ENCODE results near the gene ABHD14A. TPM values are rescaled to one million over a fixed set of nuclear protein-coding genes. Genes with fewer than 3 reads are reported as not detected.
"Not testable (repeated sequence)": the region's sequence is repeated elsewhere in the genome, so short reads cannot be mapped to it uniquely, and the experiment has no call there.

The ABHD14A gene
- total RNA-seq, 1 experiment from 2014 or later = 3.8 TPM

DNA sequence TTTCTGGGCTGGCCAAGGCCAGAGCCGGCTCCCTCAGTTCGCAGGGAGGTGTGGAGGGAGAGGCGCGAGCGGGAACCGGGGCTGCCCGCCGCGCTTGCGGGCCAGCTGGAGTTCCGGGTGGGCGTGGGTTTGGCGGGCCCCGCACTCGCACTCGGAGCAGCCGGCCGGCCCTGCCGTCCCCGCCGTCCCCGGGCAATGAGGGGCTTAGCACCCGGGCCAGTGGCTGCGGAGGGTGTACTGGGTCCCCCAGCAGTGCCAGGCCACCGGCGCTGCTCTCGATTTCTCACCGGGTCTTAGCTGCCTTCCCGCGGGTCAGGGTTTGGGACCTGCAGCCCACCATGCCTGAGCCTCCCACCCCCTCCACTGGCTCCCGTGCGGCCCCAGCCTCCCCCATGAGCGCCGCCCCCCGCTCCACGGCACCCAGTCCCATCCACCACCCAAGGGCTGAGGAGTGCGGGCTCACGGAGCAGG is 15.7 kb downstream of the ABHD14A start:
- not testable (repeated sequence) for H3K27ac Mint-ChIP-seq; ATAC-seq; H3K27me3 Mint-ChIP-seq (ENCODE audit: low read depth); DNase-seq (ENCODE audit: low spot score); H3K9me3 Mint-ChIP-seq; H3K4me3 Mint-ChIP-seq
- ChIA-PET CTCF (interaction anchor here (1.3 to 4.2 kb wide), 5 partner anchors 8 to 65 kb away, joined by 3 to 31 read pairs (median 11); partner anchors contain the start of genes ABHD14A, ABHD14B, ACY1 and PCBP4), POLR2A (interaction anchor here (1.3 kb wide), 2 partner anchors 22 to 48 kb away, joined by 4 to 5 read pairs; no protein-coding TSS in a partner anchor)
- Mint-ChIP-seq H3K4me1 (peaks cover 29% of the 10 kb centered on the region), H3K36me3 (peaks cover 43% of the 10 kb centered on the region)
- peak; percentile 93 for TF ChIP-seq ZNF416 (CRISPR knock-in tag; IDR thresholded peaks at IDR 0.05)
- peak; percentile 83; the same call in 1 of the 2 replicates for TF ChIP-seq ZNF671 (CRISPR knock-in tag; IDR thresholded peaks at IDR 0.05)
- TF ChIP-seq, protein P1, sequence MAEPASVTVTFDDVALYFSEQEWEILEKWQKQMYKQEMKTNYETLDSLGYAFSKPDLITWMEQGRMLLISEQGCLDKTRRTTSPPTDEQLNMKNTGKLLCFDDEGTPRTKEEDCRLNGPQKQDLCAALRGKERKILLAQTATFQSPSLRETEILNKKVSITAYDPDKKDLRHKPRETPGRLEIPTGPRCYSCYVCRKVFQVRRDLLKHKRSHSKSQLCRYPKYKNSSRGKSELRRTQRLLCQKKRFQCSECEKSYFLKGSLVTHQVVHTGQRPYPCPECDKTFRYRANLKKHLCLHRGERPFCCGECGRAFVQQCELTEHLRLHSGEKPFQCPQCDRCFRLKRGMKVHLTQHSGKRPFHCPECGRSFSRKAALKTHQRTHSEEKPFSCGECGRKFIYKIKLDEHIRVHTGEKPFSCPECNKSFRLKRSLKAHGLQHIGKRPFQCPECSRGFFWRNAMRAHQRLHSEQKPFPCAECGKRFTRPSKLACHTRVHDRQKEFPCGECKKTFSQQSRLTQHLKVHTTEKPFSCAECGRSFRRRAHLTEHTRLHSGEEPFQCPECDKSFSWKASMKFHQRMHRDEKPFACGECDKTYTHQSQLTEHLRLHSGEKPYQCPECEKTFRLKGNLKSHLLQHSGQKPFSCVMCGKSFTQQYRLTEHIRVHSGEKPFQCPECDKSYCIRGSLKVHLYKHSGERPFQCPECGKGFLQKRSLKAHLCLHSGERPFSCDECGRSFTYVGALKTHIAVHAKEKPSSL (CRISPR knock-in tag; conservative IDR thresholded peaks at IDR 0.05) = peak; percentile 43; the same call in 1 of the 2 replicates

DNA sequence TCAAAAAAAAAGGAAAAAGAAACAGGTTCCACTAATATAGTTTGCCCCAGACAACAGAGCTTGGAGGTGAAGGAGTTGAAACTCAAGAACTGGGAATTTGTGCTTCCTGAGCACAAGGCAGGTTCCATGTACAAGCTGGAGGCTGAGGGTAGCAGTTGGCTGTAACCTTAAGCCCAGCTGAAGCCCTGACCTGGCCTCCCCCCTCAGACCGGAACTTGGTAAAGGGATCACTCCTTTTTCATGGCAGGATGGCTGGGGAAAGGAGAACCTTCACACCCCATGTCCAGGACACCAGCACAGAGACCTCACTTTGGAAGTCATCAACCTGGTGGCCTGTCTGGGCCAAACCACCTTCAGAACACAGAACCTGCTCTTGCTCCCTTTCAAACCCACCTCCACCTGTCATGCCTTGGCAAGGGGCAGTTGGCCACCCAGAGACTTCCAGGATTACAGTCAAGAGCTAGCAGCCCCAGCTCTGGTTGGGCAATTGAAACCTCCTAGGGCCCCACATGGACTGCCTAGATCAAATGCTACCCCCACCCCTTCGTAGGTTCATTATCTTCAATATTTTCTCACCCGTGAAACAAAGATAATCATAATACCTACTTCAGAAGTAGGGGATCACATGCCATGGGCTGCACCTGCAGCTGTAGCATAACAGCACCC is 17.3 kb downstream of the ABHD14A start:
- ATAC-seq = no peak
- DNase-seq (ENCODE audit: low spot score) = no peak
- H3K27me3 Mint-ChIP-seq (ENCODE audit: low read depth) = no peaks in the 10 kb centered on the region
- peaks cover 33% of the 10 kb centered on the region for H3K4me1 Mint-ChIP-seq
- H3K36me3 Mint-ChIP-seq = peaks cover 46% of the 10 kb centered on the region
- H3K9me3 Mint-ChIP-seq = 0 out of 2 replicates have a peak, but pooled peaks cover 2% of the 10 kb centered on the region
- peak overlapping the region; percentile 84 for H3K27ac Mint-ChIP-seq
- ChIA-PET CTCF (interaction anchor here (0.8 to 4.2 kb wide), 9 partner anchors 10 to 393 kb away, joined by 3 to 31 read pairs (median 4); partner anchors contain the start of genes ABHD14A, ABHD14B, ACY1 and PCBP4), POLR2A (interaction anchor here (1.2 to 2.2 kb wide), 5 partner anchors 9 to 49 kb away, joined by 3 to 6 read pairs (median 4); partner anchors contain the start of genes ACY1 and PCBP4)
- no peak overlapping the region for H3K4me3 Mint-ChIP-seq
- peak; percentile 90 for TF ChIP-seq EMX1 (CRISPR knock-in tag; IDR thresholded peaks at IDR 0.05)
- TF ChIP-seq, protein P2, sequence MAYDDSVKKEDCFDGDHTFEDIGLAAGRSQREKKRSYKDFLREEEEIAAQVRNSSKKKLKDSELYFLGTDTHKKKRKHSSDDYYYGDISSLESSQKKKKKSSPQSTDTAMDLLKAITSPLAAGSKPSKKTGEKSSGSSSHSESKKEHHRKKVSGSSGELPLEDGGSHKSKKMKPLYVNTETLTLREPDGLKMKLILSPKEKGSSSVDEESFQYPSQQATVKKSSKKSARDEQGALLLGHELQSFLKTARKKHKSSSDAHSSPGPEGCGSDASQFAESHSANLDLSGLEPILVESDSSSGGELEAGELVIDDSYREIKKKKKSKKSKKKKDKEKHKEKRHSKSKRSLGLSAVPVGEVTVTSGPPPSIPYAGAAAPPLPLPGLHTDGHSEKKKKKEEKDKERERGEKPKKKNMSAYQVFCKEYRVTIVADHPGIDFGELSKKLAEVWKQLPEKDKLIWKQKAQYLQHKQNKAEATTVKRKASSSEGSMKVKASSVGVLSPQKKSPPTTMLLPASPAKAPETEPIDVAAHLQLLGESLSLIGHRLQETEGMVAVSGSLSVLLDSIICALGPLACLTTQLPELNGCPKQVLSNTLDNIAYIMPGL (CRISPR knock-in tag; IDR thresholded peaks at IDR 0.05) = no peak
- no peak for TF ChIP-seq ZNF121 (CRISPR knock-in tag; IDR thresholded peaks at IDR 0.05)
- no peak for TF ChIP-seq JUN (CRISPR knock-in tag; IDR thresholded peaks at IDR 0.05)
- TF ChIP-seq SP1 (CRISPR knock-in tag; conservative IDR thresholded peaks at IDR 0.05) = no peak
- no peak for TF ChIP-seq KAT7 (CRISPR knock-in tag; IDR thresholded peaks at IDR 0.05; ENCODE audit: borderline replicate concordance)
- TF ChIP-seq SMAD3 (CRISPR knock-in tag; IDR thresholded peaks at IDR 0.05; ENCODE audit: borderline replicate concordance) = no peak
- TF ChIP-seq CREB1 (CRISPR knock-in tag; IDR thresholded peaks at IDR 0.05) = no peak
- TF ChIP-seq, protein P3, sequence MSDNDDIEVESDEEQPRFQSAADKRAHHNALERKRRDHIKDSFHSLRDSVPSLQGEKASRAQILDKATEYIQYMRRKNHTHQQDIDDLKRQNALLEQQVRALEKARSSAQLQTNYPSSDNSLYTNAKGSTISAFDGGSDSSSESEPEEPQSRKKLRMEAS (CRISPR knock-in tag; IDR thresholded peaks at IDR 0.05) = no peak
- TF ChIP-seq JAZF1 (CRISPR knock-in tag; IDR thresholded peaks at IDR 0.05) = no peak
- no peak for TF ChIP-seq GABPB1 (CRISPR knock-in tag; IDR thresholded peaks at IDR 0.05)
- TF ChIP-seq ZBTB21 (CRISPR knock-in tag; IDR thresholded peaks at IDR 0.05; ENCODE audit: borderline replicate concordance) = no peak
- peak; percentile 53; the same call in 1 of the 2 replicates for TF ChIP-seq ZNF416 (CRISPR knock-in tag; IDR thresholded peaks at IDR 0.05)
- TF ChIP-seq, protein P4, sequence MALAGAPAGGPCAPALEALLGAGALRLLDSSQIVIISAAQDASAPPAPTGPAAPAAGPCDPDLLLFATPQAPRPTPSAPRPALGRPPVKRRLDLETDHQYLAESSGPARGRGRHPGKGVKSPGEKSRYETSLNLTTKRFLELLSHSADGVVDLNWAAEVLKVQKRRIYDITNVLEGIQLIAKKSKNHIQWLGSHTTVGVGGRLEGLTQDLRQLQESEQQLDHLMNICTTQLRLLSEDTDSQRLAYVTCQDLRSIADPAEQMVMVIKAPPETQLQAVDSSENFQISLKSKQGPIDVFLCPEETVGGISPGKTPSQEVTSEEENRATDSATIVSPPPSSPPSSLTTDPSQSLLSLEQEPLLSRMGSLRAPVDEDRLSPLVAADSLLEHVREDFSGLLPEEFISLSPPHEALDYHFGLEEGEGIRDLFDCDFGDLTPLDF (CRISPR knock-in tag; IDR thresholded peaks at IDR 0.05) = no peak
- TF ChIP-seq CBFB (CRISPR knock-in tag; IDR thresholded peaks at IDR 0.05; ENCODE audit: low read depth) = no peak
- TF ChIP-seq NFYB (CRISPR knock-in tag; conservative IDR thresholded peaks at IDR 0.05; ENCODE audit: low read depth) = no peak
- TF ChIP-seq FOXK1 (CRISPR knock-in tag; IDR thresholded peaks at IDR 0.05) = no peak
- TF ChIP-seq, protein P5, sequence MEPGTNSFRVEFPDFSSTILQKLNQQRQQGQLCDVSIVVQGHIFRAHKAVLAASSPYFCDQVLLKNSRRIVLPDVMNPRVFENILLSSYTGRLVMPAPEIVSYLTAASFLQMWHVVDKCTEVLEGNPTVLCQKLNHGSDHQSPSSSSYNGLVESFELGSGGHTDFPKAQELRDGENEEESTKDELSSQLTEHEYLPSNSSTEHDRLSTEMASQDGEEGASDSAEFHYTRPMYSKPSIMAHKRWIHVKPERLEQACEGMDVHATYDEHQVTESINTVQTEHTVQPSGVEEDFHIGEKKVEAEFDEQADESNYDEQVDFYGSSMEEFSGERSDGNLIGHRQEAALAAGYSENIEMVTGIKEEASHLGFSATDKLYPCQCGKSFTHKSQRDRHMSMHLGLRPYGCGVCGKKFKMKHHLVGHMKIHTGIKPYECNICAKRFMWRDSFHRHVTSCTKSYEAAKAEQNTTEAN (CRISPR knock-in tag; IDR thresholded peaks at IDR 0.05) = no peak
- TF ChIP-seq, protein P6, sequence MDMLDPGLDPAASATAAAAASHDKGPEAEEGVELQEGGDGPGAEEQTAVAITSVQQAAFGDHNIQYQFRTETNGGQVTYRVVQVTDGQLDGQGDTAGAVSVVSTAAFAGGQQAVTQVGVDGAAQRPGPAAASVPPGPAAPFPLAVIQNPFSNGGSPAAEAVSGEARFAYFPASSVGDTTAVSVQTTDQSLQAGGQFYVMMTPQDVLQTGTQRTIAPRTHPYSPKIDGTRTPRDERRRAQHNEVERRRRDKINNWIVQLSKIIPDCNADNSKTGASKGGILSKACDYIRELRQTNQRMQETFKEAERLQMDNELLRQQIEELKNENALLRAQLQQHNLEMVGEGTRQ (CRISPR knock-in tag; IDR thresholded peaks at IDR 0.05) = no peak
- TF ChIP-seq, protein P7, sequence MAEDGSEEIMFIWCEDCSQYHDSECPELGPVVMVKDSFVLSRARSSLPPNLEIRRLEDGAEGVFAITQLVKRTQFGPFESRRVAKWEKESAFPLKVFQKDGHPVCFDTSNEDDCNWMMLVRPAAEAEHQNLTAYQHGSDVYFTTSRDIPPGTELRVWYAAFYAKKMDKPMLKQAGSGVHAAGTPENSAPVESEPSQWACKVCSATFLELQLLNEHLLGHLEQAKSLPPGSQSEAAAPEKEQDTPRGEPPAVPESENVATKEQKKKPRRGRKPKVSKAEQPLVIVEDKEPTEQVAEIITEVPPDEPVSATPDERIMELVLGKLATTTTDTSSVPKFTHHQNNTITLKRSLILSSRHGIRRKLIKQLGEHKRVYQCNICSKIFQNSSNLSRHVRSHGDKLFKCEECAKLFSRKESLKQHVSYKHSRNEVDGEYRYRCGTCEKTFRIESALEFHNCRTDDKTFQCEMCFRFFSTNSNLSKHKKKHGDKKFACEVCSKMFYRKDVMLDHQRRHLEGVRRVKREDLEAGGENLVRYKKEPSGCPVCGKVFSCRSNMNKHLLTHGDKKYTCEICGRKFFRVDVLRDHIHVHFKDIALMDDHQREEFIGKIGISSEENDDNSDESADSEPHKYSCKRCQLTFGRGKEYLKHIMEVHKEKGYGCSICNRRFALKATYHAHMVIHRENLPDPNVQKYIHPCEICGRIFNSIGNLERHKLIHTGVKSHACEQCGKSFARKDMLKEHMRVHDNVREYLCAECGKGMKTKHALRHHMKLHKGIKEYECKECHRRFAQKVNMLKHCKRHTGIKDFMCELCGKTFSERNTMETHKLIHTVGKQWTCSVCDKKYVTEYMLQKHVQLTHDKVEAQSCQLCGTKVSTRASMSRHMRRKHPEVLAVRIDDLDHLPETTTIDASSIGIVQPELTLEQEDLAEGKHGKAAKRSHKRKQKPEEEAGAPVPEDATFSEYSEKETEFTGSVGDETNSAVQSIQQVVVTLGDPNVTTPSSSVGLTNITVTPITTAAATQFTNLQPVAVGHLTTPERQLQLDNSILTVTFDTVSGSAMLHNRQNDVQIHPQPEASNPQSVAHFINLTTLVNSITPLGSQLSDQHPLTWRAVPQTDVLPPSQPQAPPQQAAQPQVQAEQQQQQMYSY (CRISPR knock-in tag; IDR thresholded peaks at IDR 0.05) = no peak
- TF ChIP-seq IRF2 (CRISPR knock-in tag; IDR thresholded peaks at IDR 0.05; ENCODE audit: borderline replicate concordance, low read depth) = no peak
